IPS-18a (cell line): ENCODE measurements around the gene NSUN4.
"Not testable (repeated sequence)": the region's sequence is repeated elsewhere in the genome, so short reads cannot be mapped to it uniquely, and the experiment has no call there.

Source experiments
- H3K27ac ChIP-seq: one replicate; pipeline ENCODE4 v1.5.1; 2013; ENCODE audit warnings: low read length
- H3K27me3 ChIP-seq: one replicate; pipeline ENCODE4 v1.6.1; 2013; ENCODE audit warnings: mild to moderate bottlenecking, low read length; ENCODE audit not compliant: control insufficient read depth, insufficient read depth
- H3K36me3 ChIP-seq: one replicate; pipeline ENCODE4 v1.6.1; 2013; ENCODE audit warnings: low read depth, low read length; ENCODE audit not compliant: control insufficient read depth
- H3K4me1 ChIP-seq: one replicate; pipeline ENCODE4 v1.6.1; 2013; ENCODE audit warnings: low read depth, low read length; ENCODE audit not compliant: control insufficient read depth
- H3K4me3 ChIP-seq: one replicate; pipeline ENCODE4 v1.5.1; 2013; ENCODE audit warnings: low read length
- H3K9ac ChIP-seq: one replicate; pipeline ENCODE4 v1.6.1; 2013; ENCODE audit warnings: mild to moderate bottlenecking, low read length, moderate library complexity
- H3K9me3 ChIP-seq: one replicate; pipeline ENCODE4 v1.6.1; 2013; ENCODE audit warnings: low read depth, low read length; ENCODE audit not compliant: control insufficient read depth

Gene NSUN4

DNA sequence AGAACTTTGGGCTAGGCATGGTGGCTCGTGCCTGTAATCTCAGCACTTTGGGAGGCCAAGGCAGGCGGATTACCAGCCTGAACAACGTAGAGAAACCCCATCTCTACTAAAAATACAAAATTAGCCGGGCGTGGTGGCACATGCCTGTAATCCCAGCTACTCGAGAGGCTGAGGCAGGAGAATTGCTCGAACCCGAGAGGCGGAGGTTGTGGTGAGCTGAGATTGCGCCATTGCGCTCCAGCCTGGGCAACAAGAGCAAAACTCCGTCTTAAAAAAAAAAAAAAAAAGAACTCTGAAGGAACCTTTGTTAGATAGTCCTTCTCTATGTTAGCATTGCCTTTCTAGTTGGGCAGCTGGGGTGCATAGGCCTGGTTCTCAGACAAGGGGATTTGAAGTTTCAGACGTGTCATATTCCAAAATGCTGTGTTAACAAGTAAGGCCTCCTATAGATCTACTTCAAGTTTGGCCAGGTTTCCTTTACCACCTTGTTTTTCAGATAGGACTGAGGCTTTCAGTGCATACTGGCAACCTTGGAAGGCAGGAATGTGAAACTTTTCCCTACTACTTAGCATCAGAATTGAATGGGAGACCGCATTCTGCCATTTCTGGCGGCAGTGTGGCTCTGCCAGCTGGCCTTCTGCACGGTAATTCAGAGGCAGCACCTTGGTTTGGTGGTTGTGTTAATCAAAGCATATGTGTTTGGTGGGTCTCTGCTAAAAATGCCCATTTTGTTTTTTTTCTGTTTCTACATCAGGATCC is 31.0 kb upstream of the NSUN4 start:
- Histone ChIP-seq H3K36me3 (peaks cover 56% of the 10 kb centered on the region), H3K9me3 (no peaks in the 10 kb centered on the region), H3K27me3 (no peaks in the 10 kb centered on the region), H3K27ac (no peak overlapping the region), H3K9ac (no peak overlapping the region), H3K4me3 (no peak overlapping the region), H3K4me1 (peaks cover 10% of the 10 kb centered on the region)

DNA sequence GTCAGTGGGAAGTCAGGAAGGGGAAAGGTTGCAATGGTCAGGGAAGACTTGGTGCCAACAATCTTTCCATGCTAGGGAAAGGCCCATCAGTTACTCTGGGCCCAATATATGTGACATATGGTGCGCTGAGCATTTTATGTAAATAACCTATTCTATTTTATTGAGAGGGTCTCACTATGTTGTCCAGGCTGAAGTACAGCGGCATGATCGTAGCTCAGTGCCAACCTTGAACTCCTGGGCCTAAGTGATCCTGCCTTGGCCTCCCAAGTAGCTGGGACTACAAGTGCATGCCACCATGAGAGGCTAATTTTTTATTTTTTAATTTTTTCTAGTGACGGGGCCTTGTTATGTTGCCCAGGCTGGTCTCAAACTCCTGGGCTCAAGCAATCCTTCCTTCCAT is 30.3 kb upstream of the NSUN4 start:
- no peaks in the 10 kb centered on the region for H3K27me3 ChIP-seq
- no peak overlapping the region for H3K9ac ChIP-seq
- no peak overlapping the region for H3K4me3 ChIP-seq
- no peak overlapping the region for H3K27ac ChIP-seq
- peaks cover 60% of the 10 kb centered on the region for H3K36me3 ChIP-seq
- H3K9me3 ChIP-seq = no peaks in the 10 kb centered on the region
- H3K4me1 ChIP-seq = peaks cover 10% of the 10 kb centered on the region

DNA sequence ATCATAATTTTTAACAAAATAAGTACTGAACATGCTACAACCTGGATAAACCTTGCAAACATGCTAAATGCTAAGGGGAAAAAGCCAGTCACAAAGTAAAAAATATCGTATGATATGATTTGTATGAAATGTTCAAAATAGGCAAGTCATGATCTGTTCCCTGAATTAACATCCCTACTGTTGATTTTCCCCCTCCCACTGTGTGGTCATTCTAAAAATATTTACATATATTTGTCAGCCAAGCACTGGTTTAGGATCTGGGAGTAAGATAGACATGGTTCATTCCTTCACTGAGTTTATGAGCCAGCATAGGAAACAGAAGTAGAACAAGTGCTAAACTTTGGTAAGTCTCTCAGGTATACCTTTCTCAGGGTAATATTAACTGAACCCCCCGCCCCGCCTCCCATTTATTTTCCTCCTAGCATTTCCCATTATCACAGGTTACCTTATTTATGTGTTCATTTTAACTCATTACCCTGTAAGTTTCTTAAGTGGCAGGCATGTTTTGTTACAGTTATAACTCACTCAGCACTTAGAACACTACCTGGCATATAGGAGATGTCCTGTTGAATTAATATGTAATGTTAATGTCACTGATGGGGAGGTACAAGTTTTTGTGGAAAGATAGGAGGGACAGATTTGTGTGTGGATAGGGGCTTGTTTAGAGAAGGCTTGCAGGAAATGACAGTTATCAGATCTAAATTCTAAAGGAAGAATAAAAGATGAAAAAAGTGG is 24.8 kb upstream of the NSUN4 start:
- H3K27ac ChIP-seq = no peak overlapping the region
- H3K36me3 ChIP-seq = peaks cover 50% of the 10 kb centered on the region
- no peaks in the 10 kb centered on the region for H3K9me3 ChIP-seq
- no peaks in the 10 kb centered on the region for H3K4me1 ChIP-seq
- no peaks in the 10 kb centered on the region for H3K27me3 ChIP-seq
- no peak overlapping the region for H3K4me3 ChIP-seq
- no peak overlapping the region for H3K9ac ChIP-seq

DNA sequence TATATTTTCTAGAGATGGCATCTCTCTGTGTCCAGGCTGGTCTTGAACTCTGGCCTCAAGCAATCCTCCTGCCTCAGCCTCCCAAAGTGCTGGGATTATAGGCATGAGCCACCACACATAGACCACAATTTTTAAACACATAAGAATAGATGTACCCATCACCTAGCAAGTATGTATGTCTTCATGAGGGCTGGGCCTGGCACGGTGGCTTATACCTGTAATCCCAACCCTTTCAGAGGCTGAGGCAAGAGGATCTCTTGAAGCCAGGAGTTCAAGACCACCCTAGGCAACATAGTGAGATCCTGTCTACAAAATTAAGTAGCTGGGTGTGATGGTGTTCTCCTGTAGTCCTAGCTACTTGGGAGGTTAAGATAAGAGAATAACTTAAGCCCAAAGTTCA is 23.3 kb upstream of the NSUN4 start:
- H3K4me3 ChIP-seq = no peak overlapping the region
- peaks cover 41% of the 10 kb centered on the region for H3K36me3 ChIP-seq
- H3K9me3 ChIP-seq = no peaks in the 10 kb centered on the region
- no peaks in the 10 kb centered on the region for H3K27me3 ChIP-seq
- no peak overlapping the region for H3K9ac ChIP-seq
- H3K4me1 ChIP-seq = no peaks in the 10 kb centered on the region
- no peak overlapping the region for H3K27ac ChIP-seq

DNA sequence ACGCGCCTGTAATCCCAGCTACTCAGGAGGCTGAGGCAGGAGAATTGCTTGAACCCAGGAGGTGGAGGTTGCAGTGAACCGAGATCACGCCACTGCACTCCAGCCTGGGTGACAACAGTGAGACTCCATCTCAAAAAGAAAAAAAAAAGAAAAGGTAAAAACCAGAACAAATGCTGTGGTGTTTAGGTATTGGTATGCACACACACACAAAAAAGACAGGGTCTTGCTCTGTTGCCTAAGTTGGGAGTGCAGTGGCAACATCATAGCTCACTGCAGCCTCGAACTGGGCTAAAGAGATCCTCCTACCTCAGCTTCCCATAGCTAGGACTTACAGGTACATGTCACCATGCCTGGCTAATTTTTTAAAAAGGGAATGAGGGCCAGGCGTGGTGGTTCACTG is 21.3 kb upstream of the NSUN4 start:
- not testable (repeated sequence) for H3K9ac ChIP-seq, H3K4me1 ChIP-seq, H3K9me3 ChIP-seq, H3K4me3 ChIP-seq, H3K27ac ChIP-seq, H3K27me3 ChIP-seq
- peaks cover 24% of the 10 kb centered on the region for H3K36me3 ChIP-seq

DNA sequence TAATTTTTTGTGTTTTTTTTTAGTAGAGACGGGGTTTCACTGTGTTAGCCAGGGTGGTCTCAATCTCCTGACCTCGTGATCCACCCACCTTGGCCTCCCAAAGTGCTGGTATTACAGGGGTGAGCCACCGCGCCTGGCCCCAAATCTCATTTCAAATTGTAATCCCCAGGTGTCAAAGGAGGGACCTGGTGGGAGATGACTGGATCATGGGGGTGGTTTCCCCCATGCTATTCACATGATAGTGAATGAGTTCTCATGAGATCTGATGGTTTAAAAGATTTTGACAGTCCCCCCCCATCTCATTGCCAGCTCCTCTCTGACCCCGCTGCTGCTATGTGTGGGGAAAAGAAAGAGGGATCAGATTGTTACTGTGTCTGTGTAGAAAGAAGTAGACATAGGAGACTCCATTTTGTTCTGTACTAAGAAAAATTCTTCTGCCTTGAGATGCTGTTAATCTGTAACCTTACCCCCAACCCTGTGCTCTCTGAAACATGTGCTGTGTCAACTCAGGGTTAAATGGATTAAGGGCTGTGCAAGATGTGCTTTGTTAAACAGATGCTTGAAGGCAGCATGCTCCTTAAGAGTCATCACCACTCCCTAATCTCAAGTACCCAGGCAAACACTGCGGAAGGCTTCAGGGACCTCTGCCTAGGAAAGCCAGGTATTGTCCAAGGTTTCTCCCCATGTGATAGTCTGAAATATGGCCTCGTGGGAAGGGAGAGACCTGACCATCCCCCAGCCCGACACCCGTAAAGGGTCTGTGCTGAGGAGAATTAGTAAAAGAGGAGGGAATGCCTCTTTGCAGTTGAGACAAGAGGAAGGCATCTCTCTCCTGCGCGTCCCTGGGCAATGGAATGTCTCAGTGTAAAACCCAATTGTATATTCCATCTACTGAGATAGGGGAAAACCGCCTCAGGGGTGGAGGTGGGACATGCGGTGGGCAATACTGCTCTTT is 20.4 kb upstream of the NSUN4 start:
- H3K4me1 ChIP-seq, H3K27me3 ChIP-seq, H3K27ac ChIP-seq, H3K4me3 ChIP-seq, H3K9me3 ChIP-seq, H3K9ac ChIP-seq: not testable (repeated sequence)
- peaks cover 18% of the 10 kb centered on the region for H3K36me3 ChIP-seq

DNA sequence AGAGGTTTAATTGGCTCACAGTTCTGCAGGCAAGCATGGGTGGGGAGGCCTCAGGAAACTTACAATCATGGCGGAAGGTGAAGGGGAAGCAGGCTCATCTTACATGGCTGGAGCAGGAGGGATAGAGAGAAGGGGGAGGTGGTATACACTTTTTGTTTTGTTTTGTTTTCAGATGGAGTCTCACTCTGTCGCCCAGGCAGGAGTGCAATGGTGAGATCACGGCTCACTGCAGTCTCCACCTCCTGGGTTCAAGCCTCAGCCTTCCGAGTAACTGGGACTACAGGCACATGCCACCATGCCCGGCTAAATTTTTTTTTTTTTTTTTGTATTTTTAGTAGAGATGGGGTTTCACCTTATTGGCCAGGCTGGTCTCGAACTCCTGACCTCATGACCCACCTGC is 18.4 kb upstream of the NSUN4 start:
- not testable (repeated sequence) for H3K9me3 ChIP-seq, H3K27me3 ChIP-seq, H3K4me1 ChIP-seq, H3K9ac ChIP-seq, H3K4me3 ChIP-seq, H3K27ac ChIP-seq, H3K36me3 ChIP-seq

DNA sequence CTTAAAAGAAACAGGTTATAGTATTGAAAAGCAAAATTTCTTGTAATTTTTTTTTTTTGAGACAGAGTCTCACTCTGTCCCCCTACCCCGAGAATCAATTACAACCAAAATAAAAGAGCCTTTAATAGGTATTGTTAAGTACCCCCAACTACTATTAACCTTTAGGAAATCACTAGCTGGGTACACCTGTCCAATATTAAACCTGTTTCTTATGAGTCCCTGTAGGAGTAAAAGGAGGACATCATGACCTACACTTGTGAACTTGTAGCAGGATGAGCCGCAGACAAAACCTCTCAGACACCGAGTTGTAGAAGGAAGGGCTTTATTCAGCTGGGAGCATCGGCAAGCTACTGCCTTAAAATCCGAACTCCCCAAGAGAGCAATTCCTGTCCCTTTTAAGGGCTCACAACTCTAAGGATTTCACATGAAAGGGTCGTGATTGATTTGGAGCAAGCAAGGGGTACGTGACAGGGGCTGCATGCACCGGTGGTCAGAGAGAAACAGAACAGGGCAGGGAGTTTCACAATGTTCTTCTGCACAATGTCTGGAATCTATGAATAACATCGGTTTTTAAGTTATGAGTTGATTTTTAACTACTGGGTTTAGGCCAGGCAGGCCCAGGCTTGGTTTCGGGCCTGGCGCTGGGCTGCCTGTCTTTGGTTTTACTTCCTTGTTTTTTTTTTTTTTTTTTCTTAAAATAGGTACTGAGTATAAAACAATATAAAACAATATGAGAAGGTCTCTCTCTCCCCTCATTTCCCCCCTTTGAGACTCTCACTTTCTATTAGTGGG is 15.1 kb upstream of the NSUN4 start:
- H3K4me3 ChIP-seq, H3K36me3 ChIP-seq, H3K9me3 ChIP-seq, H3K4me1 ChIP-seq, H3K27me3 ChIP-seq, H3K27ac ChIP-seq, H3K9ac ChIP-seq: not testable (repeated sequence)

DNA sequence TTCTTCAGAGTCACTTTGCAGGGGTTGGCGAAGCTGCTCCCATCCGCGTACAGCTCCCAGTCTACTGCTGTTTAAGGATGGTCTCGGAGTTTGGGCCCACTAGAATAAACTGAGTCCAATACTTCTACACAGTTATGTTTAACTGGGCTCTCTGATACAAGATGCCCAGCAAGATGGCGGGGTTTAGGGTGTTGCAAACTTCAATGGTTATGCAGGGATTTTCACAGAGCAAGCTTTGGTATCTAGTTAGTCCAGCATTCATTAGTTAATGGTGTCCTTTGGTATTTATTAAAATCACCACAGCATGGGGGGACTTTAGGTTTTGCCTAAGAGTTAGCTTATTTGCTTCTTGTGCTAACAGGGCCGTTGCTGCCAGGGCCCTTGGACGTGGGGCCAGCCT is 12.4 kb upstream of the NSUN4 start:
- H3K27ac ChIP-seq, H3K4me1 ChIP-seq, H3K9me3 ChIP-seq, H3K4me3 ChIP-seq, H3K9ac ChIP-seq, H3K36me3 ChIP-seq, H3K27me3 ChIP-seq: not testable (repeated sequence)

DNA sequence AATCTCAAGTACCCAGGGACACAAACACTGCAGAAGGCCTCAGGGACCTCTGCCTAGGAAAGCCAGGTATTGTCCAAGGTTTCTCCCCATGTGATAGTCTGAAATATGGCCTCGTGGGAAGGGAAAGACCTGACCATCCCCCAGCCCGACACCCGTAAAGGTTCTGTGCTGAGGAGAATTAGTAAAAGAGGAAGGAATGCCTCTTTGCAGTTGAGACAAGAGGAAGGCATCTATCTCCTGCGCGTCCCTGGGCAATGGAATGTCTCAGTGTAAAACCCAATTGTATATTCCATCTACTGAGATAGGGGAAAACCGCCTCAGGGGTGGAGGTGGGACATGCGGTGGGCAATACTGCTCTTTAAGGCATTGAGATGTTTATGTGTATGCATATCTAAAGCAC is 10.8 kb upstream of the NSUN4 start:
- H3K4me3 ChIP-seq, H3K9me3 ChIP-seq, H3K4me1 ChIP-seq, H3K27ac ChIP-seq, H3K36me3 ChIP-seq, H3K9ac ChIP-seq, H3K27me3 ChIP-seq: not testable (repeated sequence)

DNA sequence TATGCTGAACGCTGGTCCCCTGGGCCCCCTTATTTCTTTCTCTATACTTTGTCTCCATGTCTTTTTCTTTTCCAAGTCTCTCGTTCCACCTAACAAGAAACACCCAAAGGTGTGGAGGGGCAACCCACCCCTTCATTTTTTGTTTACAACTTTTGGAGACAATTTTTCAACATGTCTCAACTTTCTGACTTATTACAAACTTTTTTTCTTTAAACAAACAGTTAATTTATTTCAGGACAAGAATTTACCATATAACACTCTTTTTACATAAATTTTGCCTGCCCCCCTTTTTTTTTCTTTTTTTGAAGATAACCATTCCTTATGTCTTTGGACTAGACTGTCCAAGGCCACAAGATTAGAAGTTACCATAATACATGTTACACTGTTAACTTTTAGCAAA is 10.2 kb upstream of the NSUN4 start:
- H3K36me3 ChIP-seq, H3K4me1 ChIP-seq, H3K4me3 ChIP-seq, H3K9me3 ChIP-seq, H3K27ac ChIP-seq, H3K9ac ChIP-seq, H3K27me3 ChIP-seq: not testable (repeated sequence)
